Brain microvascular endothelial cell (primary cell): ENCODE data around the gene FBXO10.

ENCODE experiments used
- DNase-seq: peaks from one replicate; pipeline ENCODE4 v3.0.0-alpha.2; 2020
- H3K27ac ChIP-seq: fragments of 250-450 bp; sonication (Bioruptor Pico); 2 replicates; pipeline ENCODE4 v1.5.1; 2020; ENCODE audit warnings: mild to moderate bottlenecking, moderate library complexity
- H3K27me3 ChIP-seq: fragments of 250-450 bp; sonication (Bioruptor Pico); replicated peaks from 2 replicates; pipeline ENCODE4 v1.5.1; 2020; ENCODE audit warnings: mild to moderate bottlenecking
- H3K36me3 ChIP-seq: fragments of 250-450 bp; sonication (Bioruptor Pico); replicated peaks from 2 replicates; pipeline ENCODE4 v1.5.1; 2020; ENCODE audit warnings: mild to moderate bottlenecking
- H3K4me3 ChIP-seq: 2 replicates; pipeline ENCODE4 v1.5.1; 2011; ENCODE audit warnings: low read depth, mild to moderate bottlenecking, control low read depth, low read length, moderate library complexity
- in situ Hi-C: cut with HindIII; loops from 2 replicates; pipeline ENCODE4 v1.10.0; 2017; ENCODE audit warnings: low sequenced_read_pairs, low pct_ligation_motif_present
- TF ChIP-seq, protein P1 (sequence below): IDR thresholded peaks from 2 replicates; pipeline ENCODE4 v1.5.1; 2011; ENCODE audit warnings: low read depth, mild to moderate bottlenecking, moderate library complexity, low read length, control low read depth, inconsistent platforms; ENCODE audit errors: missing control alignments

FBXO10 gene, protein sequence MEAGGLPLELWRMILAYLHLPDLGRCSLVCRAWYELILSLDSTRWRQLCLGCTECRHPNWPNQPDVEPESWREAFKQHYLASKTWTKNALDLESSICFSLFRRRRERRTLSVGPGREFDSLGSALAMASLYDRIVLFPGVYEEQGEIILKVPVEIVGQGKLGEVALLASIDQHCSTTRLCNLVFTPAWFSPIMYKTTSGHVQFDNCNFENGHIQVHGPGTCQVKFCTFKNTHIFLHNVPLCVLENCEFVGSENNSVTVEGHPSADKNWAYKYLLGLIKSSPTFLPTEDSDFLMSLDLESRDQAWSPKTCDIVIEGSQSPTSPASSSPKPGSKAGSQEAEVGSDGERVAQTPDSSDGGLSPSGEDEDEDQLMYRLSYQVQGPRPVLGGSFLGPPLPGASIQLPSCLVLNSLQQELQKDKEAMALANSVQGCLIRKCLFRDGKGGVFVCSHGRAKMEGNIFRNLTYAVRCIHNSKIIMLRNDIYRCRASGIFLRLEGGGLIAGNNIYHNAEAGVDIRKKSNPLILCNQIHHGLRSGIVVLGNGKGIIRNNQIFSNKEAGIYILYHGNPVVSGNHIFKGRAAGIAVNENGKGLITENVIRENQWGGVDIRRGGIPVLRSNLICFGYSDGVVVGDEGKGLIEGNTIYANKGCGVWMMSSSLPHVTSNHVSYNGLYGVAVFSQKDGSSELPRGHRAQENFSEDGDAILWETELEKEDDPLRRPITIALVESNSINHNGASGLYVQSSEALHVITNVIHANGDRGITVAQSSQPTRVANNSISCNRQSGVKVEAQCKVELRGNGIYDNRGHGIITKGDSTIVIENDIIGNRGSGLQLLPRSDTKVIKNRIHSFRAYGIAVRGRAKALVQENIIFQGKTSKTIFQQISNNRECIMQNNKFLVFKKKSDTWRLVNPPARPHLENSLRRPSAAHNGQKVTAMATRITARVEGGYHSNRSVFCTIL

DNA sequence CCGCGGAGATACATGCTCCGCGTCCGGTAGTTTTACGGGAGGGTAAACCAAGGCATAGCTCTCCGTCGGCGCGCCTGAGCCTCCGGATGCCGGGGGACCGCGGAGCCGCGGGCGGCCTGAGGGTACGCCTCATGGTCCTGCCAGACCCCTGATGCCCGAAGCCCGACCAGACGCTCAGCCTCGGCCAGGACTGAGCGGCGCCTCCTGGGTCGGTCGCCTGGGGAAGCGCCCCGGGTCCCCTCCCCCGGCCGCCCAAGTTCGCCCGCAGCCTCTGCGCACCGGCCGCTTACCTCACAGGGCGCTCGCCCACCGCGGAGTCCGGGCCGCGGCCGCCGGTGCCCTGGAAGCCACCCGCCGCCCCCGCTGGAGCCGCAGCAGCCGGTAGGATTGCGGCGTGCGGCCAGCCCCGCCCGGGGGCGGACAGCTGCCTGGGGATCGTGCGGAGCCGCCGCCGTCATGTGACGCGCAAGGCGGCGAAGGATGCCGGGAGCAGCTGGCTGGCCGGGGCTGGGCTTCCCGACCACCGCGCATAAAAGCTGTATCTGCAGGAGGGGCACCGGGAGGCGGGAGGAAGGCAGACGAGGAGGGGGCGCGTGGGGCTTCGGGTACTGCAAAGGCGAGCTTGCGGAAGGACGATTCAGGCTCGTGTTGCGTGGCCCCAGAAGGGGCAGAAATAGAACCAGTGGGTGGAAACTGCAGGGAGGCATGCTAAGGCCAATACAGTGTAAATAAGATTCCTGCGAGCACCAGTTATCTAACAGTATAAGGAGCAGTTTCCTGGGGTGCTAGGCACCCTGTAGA, at the start of gene FBXO10:
TSS of gene FBXO10 (minus strand) at position 460 of the 801 bp plus-strand sequence. CDS start 34,612 bp downstream, outside the sequence.
- peaks cover under 1% of the 10 kb centered on the region for H3K36me3 ChIP-seq
- DNase-seq, result peak; percentile 47
- H3K27me3 ChIP-seq, result no peaks in the 10 kb centered on the region
- in situ Hi-C loops, result loop anchor here (25.0 kb wide), 1 partner anchor 89 kb away; the partner anchor contains the start of gene POLR1E
- peak within 1 kb of the TSS; percentile 81 for H3K4me3 ChIP-seq
- TF ChIP-seq, protein P1, sequence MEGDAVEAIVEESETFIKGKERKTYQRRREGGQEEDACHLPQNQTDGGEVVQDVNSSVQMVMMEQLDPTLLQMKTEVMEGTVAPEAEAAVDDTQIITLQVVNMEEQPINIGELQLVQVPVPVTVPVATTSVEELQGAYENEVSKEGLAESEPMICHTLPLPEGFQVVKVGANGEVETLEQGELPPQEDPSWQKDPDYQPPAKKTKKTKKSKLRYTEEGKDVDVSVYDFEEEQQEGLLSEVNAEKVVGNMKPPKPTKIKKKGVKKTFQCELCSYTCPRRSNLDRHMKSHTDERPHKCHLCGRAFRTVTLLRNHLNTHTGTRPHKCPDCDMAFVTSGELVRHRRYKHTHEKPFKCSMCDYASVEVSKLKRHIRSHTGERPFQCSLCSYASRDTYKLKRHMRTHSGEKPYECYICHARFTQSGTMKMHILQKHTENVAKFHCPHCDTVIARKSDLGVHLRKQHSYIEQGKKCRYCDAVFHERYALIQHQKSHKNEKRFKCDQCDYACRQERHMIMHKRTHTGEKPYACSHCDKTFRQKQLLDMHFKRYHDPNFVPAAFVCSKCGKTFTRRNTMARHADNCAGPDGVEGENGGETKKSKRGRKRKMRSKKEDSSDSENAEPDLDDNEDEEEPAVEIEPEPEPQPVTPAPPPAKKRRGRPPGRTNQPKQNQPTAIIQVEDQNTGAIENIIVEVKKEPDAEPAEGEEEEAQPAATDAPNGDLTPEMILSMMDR, result no peak
- peak within 1 kb of the TSS; percentile 55 for H3K27ac ChIP-seq

DNA sequence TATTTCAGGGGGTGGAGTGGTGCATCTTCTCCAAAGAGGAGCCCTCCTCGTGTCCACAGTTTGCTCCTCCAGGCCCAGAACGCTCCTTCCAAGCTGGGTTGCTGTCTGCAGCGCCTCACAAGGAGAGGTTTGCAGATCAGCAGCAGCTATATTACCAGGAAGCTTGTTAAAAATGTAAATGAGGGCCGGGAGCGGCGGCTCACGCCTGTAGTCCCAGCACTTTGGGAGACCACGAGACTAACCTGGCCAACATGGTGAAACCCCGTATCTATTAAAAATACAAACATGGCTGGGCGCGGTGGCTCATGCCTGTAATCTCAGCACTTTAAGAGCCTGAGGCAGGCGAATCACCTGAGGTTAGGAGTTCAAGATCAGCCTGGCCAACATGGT, 49.6 kb upstream of the FBXO10 start:
- TF ChIP-seq, protein P1, result no peak
- Histone ChIP-seq H3K36me3 (no peaks in the 10 kb centered on the region), H3K4me3 (no peak overlapping the region), H3K27ac (no peak overlapping the region), H3K27me3 (no peaks in the 10 kb centered on the region)
- no peak for DNase-seq
- in situ Hi-C loops, result loop anchor here (25.0 kb wide), 1 partner anchor 112 kb away; no protein-coding TSS in a partner anchor

DNA sequence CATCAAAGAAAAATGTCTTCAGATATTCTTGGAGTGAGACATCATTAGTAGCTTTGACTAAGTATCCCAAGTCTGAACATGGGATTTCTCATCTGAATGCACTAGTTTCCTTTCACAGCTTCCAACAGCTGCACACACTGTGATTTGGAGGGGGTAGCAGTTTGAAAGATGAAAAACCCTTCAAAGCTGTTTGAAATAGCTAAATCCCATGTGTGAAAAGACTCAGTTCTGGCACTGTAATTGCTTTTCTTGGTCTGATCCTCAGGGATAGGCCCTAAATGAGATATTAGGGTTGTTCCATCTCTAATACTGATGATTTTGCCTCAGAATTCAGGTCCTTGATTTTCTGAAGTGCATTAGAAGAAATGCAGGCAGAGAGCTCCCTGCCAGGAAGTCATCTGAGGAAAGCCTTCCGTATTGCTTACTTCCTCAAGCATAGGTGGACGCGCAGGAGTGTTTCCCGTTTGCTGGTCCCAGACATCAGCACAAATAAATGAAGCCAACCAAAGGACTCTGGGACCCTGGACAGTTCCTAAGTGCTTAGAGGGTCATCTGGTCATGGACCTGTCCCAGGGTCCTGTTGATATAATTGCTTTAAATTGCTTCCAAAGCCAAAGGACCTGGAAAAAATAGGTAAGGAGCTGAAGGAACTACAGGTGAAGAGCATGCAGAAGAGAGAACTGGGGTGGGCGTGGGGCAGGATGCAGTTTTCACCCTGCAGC, 49.0 kb upstream of the FBXO10 start:
- in situ Hi-C loops, result loop anchor here (25.0 kb wide), 1 partner anchor 112 kb away; no protein-coding TSS in a partner anchor
- no peak overlapping the region for H3K27ac ChIP-seq
- H3K36me3 ChIP-seq, result no peaks in the 10 kb centered on the region
- DNase-seq, result no peak
- no peak overlapping the region for H3K4me3 ChIP-seq
- TF ChIP-seq, protein P1, result no peak
- no peaks in the 10 kb centered on the region for H3K27me3 ChIP-seq

DNA sequence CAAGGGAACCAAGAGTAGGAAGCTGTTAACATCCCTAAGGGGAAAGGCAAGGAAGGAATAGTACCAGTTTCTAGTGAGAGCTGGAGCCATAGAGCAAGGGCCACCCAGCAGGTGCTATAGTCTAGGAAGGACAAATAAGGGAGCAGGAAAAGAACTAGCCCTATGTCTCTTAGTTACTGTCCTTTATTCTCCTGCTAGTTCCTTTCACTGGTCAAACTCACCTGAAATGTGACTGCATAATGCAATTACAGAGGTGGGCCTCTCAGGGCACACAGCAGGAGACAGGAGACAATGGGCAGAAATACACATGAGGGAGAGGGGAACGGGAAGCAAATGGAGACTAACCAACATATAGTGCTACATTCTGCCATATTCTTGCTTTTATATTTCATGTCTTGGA, 47.9 kb upstream of the FBXO10 start:
- TF ChIP-seq, protein P1, result no peak
- Histone ChIP-seq H3K27me3 (no peaks in the 10 kb centered on the region), H3K27ac (no peak overlapping the region), H3K36me3 (no peaks in the 10 kb centered on the region), H3K4me3 (no peak overlapping the region)
- DNase-seq, result no peak
- in situ Hi-C loops, result no loop called here

DNA sequence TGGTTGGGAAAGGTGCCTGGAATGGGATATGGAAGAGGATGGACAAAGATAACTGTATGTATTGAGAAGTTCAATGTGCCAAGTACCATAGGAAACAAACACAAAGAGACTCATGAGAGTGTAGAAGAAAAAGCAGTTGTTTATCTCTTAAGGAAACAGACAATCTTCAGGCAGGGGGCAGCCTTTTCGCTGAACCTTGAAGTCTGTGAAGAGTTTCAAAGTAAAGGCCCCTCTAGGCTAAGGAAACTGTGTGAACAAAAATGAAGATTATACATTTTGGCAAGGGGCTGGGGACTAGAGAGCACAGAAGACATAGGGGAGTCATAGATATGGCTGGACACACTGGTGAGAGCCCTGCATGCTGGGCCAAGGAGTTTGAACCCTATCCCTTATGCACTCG, 47.1 kb upstream of the FBXO10 start:
- in situ Hi-C loops, result no loop called here
- H3K27me3 ChIP-seq, result no peaks in the 10 kb centered on the region
- no peak overlapping the region for H3K4me3 ChIP-seq
- no peak for DNase-seq
- no peak overlapping the region for H3K27ac ChIP-seq
- H3K36me3 ChIP-seq, result no peaks in the 10 kb centered on the region
- TF ChIP-seq, protein P1, result no peak
